GM12892 (cell line): ENCODE data around the gene ZBTB7A.

Experiments used
- POLR2A ChIP-seq: IDR thresholded peaks from 2 replicates; pipeline ENCODE4 v1.6.1; 2011; ENCODE audit warnings: low read depth, low read length, control low read depth
- POLR2AphosphoS5 ChIP-seq: IDR thresholded peaks from 2 replicates; pipeline ENCODE4 v1.6.1; 2011; ENCODE audit warnings: low read depth, low read length, control low read depth
- TAF1 ChIP-seq: IDR thresholded peaks from 2 replicates; pipeline ENCODE4 v1.6.1; 2011; ENCODE audit warnings: low read depth, mild to moderate bottlenecking, control low read depth, low read length, borderline replicate concordance

- TF ChIP-seq POLR2A = peak; percentile 45; the same call in 1 of the 2 replicates
- no peak for TF ChIP-seq POLR2AphosphoS5
- no peak for TF ChIP-seq TAF1
These were observed 11.3 kb upstream of the ZBTB7A start for GRCh38 chr19:4077800-4078684.
